Fibroblast of pulmonary artery (primary cell): ENCODE measurements around the gene PNLIPRP2.

Experiments used
- DNase-seq: peaks from one replicate; pipeline ENCODE4 v3.0.0-alpha.2; 2010; ENCODE audit warnings: low read depth
- H3K4me3 ChIP-seq: replicated peaks from 2 replicates; pipeline ENCODE4 v1.5.1; 2011; ENCODE audit warnings: low read depth, mild to moderate bottlenecking, control low read depth, low read length, moderate library complexity
- TF ChIP-seq, protein P1 (sequence below): IDR thresholded peaks from 2 replicates; pipeline ENCODE4 v1.5.1; 2011; ENCODE audit warnings: mild to moderate bottlenecking, control low read depth, low read length, inconsistent platforms; ENCODE audit errors: missing control alignments

PNLIPRP2 gene

DNA sequence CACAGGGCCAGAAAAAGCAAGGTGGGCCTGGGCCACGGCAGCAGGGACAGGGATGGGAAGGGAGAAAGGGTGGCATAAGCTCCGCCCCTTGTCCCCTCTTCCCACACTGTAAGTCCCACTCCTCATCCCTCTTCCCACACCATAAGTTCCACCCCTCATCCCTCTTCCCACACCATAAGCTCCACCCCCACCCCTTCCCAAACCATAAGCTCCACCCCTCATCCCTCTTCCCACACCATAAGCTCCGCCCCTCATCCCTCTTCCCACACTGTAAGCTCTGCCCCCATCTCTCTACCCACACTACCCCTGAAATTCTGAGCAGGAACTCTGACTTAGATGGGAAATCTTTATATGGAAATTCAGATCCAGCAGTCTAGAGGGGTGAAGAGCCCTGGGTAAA, 65.9 kb downstream of the PNLIPRP2 start:
- no peak for DNase-seq
- TF ChIP-seq, protein P1, sequence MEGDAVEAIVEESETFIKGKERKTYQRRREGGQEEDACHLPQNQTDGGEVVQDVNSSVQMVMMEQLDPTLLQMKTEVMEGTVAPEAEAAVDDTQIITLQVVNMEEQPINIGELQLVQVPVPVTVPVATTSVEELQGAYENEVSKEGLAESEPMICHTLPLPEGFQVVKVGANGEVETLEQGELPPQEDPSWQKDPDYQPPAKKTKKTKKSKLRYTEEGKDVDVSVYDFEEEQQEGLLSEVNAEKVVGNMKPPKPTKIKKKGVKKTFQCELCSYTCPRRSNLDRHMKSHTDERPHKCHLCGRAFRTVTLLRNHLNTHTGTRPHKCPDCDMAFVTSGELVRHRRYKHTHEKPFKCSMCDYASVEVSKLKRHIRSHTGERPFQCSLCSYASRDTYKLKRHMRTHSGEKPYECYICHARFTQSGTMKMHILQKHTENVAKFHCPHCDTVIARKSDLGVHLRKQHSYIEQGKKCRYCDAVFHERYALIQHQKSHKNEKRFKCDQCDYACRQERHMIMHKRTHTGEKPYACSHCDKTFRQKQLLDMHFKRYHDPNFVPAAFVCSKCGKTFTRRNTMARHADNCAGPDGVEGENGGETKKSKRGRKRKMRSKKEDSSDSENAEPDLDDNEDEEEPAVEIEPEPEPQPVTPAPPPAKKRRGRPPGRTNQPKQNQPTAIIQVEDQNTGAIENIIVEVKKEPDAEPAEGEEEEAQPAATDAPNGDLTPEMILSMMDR, result no peak
- no peak overlapping the region for H3K4me3 ChIP-seq

DNA sequence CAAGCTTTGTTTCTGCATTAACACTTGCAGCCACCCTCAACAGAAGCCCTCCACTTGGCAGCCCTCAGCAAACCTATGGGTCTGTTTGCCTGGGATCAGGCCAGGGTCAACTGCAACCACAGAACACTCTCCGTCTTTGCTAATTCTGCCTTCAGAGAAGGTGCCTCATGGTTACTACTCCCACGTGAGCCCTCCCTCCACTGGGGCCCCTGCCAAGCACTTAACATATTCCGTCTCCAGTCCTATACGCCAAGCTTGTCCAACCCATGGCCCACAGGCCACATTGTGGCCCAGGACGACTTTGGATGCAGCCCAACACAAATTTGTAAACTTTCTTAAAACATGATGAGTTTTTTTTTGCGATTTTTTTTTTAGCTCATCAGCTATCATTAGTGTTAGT, 66.9 kb downstream of the PNLIPRP2 start:
- no peak for DNase-seq
- no peak overlapping the region for H3K4me3 ChIP-seq
- TF ChIP-seq, protein P1, result no peak

DNA sequence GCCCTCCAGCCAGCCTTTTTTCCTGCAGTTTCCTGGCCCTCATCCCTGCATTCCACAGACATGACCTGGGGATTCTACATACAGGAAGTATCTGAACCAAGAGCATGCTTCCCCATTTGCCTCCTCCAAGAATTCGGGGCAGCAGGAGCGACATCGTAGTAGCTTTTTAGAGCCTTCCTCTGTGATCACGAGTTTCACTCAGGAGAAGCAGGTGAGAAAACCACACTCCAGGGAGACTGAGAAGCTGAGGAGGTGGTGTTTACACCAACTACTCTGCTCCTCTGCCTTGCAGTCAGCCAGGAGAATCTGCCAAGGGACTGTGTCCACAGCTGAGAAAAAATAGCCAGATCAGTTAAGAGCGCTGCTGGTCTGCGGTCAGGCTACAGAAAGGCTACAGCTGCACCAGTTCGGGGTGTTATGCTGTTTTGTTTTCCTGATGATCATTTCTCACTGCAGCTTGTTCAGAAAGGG, 67.5 kb downstream of the PNLIPRP2 start:
- DNase-seq, result peak; percentile 73
- TF ChIP-seq, protein P1, result no peak
- H3K4me3 ChIP-seq, result no peak overlapping the region

DNA sequence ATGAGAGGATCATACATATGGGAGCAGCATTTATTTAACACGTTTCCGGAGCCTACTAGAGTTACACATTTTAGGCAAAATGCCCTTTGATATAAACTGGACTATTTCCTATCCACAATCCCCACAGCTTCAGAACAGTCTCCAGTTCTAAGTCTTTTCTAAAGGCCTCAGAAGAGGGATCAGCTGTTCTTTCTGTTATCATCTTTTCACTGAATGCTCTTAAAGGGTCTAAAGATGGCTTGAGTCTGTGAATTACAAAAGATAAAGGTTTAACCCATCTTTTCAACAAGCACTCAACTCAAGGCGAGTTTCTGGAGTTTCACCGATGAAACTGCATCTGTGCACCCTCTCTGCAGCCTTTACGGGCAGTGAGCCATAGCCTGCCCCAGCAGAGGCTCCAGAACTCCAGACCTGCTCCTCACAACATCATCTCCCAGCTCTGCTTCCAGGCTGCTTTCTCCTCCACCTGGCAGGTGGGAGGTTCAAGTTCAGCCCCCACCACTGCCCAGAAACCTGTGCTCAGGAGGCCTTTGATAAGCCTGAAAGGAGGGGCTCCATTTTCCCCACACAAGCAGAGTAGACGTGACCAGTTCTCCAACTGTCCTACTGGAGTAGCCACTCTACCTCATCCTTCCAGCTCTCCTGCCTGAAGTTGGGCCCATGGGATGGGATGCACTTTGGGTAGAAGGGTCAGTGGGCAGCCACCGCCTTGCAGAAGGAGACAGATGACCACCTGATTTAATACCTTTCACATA, 68.2 kb downstream of the PNLIPRP2 start:
- TF ChIP-seq, protein P1, result no peak
- no peak overlapping the region for H3K4me3 ChIP-seq
- DNase-seq, result no peak

DNA sequence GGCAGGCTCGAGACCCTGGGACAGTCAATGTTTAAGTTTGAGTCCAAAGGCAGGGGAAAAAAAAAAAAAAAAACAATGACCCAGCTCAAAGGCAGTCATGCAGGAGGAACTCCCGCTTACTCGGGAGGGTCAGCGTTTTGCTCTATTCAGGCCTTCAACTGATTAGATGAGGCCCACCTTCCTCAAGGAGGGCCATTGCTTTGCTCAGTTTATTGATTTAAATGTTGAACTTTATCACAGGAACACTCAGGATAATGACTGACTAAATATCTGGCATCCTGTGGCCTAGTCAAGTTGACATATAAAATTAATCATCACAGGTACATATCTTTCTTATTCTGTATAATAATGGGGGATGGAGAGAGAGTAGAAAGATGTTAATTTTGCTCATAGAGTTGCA, 69.0 kb downstream of the PNLIPRP2 start:
- H3K4me3 ChIP-seq, result no peak overlapping the region
- no peak for DNase-seq
- TF ChIP-seq, protein P1, result no peak

DNA sequence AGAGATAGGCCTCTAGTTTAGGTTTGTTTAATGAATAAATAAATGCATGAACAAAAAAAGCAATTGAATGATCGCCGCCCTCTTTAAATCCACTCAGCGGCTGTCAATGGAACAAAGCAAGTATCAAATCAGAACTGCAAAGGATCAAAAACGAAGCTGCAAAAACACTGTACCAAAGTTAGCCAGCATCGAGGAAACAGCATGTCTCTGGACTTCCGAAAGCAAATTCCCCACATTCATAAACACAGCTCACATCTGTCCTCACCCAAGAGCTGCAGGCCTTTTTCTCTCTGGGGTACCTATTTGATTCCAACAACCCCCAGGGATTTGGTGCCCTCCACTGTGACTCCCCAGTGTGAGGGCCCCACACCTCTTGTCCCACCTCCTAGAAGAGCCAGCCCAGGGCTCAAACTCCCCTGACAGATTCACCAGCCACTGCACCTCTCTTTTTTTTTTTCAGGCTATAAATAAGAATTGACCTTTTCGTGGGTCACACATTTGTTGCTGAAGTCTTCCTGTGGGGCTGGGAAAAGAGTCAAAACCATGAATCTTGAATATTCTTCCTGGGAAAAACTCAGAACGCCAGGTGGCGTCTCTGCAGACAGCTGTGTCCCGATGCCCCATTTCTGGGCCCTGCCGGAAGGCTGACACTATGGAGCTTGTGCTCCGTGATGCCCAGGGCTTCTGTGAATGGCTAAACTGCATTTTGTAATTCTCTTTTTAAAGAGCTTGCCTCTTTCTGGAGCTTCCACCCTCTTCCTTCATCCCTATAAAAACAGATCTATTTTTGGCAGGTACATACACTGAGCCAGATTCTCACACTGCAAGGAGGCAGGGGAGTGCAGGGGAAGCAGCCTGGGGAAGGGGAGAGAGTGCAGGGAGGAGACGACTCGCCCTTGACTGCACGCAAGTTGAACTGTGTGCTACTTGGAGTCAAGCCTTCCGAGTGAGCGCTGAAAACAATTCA, 69.9 kb downstream of the PNLIPRP2 start:
- peak; percentile 45 for DNase-seq
- H3K4me3 ChIP-seq, result no peak overlapping the region
- TF ChIP-seq, protein P1, result peak; percentile 39
